CD14-positive monocyte (primary cell): ENCODE data around the gene HIVEP3. TPM values are rescaled to one million over a fixed set of nuclear protein-coding genes. Genes with fewer than 3 reads are reported as not detected.

Source experiments
- DNase-seq, 3 donors: peaks; one replicate each; pipeline ENCODE4 v3.0.0-alpha.2; 2011 to 2022
- H2AFZ ChIP-seq: 2 replicates; pipeline ENCODE4 v1.6.0; 2012; ENCODE audit warnings: mild to moderate bottlenecking, low read depth, low read length, inconsistent platforms; ENCODE audit not compliant: insufficient read depth, poor library complexity, severe bottlenecking
- H3K27ac ChIP-seq, 2 donors: 1 replicate in 1 of 2; 2 replicates in 1 of 2; pipeline ENCODE4 v1.5.1; 2012 to 2013; ENCODE audit warnings: low read length in 2 of 2, control low read depth in 1 of 2, inconsistent platforms in 1 of 2, low read depth in 1 of 2, mild to moderate bottlenecking in 1 of 2
- H3K27me3 ChIP-seq, 2 donors: one replicate each; pipeline versions ENCODE4 v1.6.0 to v1.6.1; 2011 to 2013; ENCODE audit warnings: low read length in 2 of 2; ENCODE audit not compliant: control insufficient read depth in 2 of 2, insufficient read depth in 2 of 2
- H3K36me3 ChIP-seq, 2 donors: replicated peaks in 1 of 2; 1 replicate in 1 of 2; 2 replicates in 1 of 2; pipeline versions ENCODE4 v1.5.1 to v1.6.1; 2012 to 2013; ENCODE audit warnings: low read length in 2 of 2, control low read depth in 1 of 2, inconsistent platforms in 1 of 2, mild to moderate bottlenecking in 1 of 2; ENCODE audit not compliant: insufficient read depth in 2 of 2, control insufficient read depth in 1 of 2
- H3K4me1 ChIP-seq, 2 donors: 1 replicate in 1 of 2; 2 replicates in 1 of 2; pipeline versions ENCODE4 v1.5.1 to v1.6.1; 2012 to 2013; ENCODE audit warnings: low read length in 2 of 2, control low read depth in 1 of 2, inconsistent platforms in 1 of 2, mild to moderate bottlenecking in 1 of 2, moderate library complexity in 1 of 2; ENCODE audit not compliant: insufficient read depth in 2 of 2, control insufficient read depth in 1 of 2
- H3K4me2 ChIP-seq: replicated peaks from 2 replicates; pipeline ENCODE3; 2012; ENCODE audit warnings: low read length, moderate library complexity, mild to moderate bottlenecking; ENCODE audit not compliant: poor library complexity, severe bottlenecking; ENCODE audit errors: extremely low read depth
- H3K4me3 ChIP-seq, 3 experiments: fragments of 200-600 bp in 1 of 3; sonication (generic) in 1 of 3; replicated peaks in 1 of 3; 1 replicate in 2 of 3; 2 replicates in 1 of 3; pipeline ENCODE4 v1.5.1; 2011 to 2013; ENCODE audit warnings: low read length in 3 of 3, mild to moderate bottlenecking in 3 of 3, control low read depth in 2 of 3, low read depth in 2 of 3, inconsistent platforms in 1 of 3, moderate library complexity in 1 of 3
- H3K79me2 ChIP-seq: 2 replicates; pipeline ENCODE4 v1.6.0; 2012; ENCODE audit warnings: mild to moderate bottlenecking, control low read depth, inconsistent platforms, low read length, moderate library complexity; ENCODE audit not compliant: insufficient read depth
- H3K9ac ChIP-seq: 2 replicates; pipeline ENCODE4 v1.6.0; 2017; ENCODE audit warnings: low read length, mild to moderate bottlenecking; ENCODE audit not compliant: insufficient read depth, poor library complexity, severe bottlenecking
- H3K9me3 ChIP-seq, 2 donors: replicated peaks in 1 of 2; 1 replicate in 1 of 2; 2 replicates in 1 of 2; pipeline versions ENCODE4 v1.5.1 to v1.6.1; 2012 to 2013; ENCODE audit warnings: low read length in 2 of 2, control low read depth in 1 of 2; ENCODE audit not compliant: control insufficient read depth in 1 of 2, insufficient read depth in 1 of 2
- H4K20me1 ChIP-seq: 2 replicates; pipeline ENCODE4 v1.6.0; 2012; ENCODE audit warnings: mild to moderate bottlenecking, low read length, control low read depth, moderate library complexity; ENCODE audit not compliant: insufficient read depth
- H3K27ac Mint-ChIP-seq, 7 donors: one replicate each; pipeline ENCODE4 v1.8.0; 2020; ENCODE audit warnings: mild to moderate bottlenecking in 7 of 7, mixed read lengths in 7 of 7, moderate library complexity in 6 of 7, inconsistent platforms in 2 of 7
- H3K27me3 Mint-ChIP-seq, 3 donors: one replicate each; pipeline ENCODE4 v1.8.0; 2021 to 2022; ENCODE audit warnings: low read depth in 3 of 3, mild to moderate bottlenecking in 3 of 3, mixed read lengths in 3 of 3, moderate library complexity in 3 of 3, inconsistent platforms in 1 of 3
- H3K36me3 Mint-ChIP-seq, 2 donors: one replicate each; pipeline ENCODE4 v1.8.0; 2020; ENCODE audit warnings: mixed read lengths in 2 of 2, inconsistent platforms in 1 of 2, mild to moderate bottlenecking in 1 of 2
- H3K4me1 Mint-ChIP-seq: one replicate; pipeline ENCODE4 v1.8.0; 2020; ENCODE audit warnings: mild to moderate bottlenecking, mixed read lengths
- H3K4me3 Mint-ChIP-seq, 2 donors: one replicate each; pipeline ENCODE4 v1.8.0; 2020; ENCODE audit warnings: mild to moderate bottlenecking in 2 of 2, mixed read lengths in 2 of 2, moderate library complexity in 1 of 2
- H3K9me3 Mint-ChIP-seq, 7 donors: one replicate each; pipeline ENCODE4 v1.8.0; 2020 to 2022; ENCODE audit warnings: mixed read lengths in 7 of 7, mild to moderate bottlenecking in 6 of 7, moderate library complexity in 6 of 7, inconsistent platforms in 2 of 7
- WGBS: methylation state at CpG from one replicate; pipeline ENCODE4 v1.1.5; 2013; ENCODE audit warnings: missing lambda C conversion rate; ENCODE audit not compliant: insufficient coverage; 5-methylcytosine and 5-hydroxymethylcytosine counted together
- intact Hi-C, 2 donors: fragments of 100-400 bp; cut with micrococcal nuclease; formaldehyde crosslinking; loops; one replicate each; pipeline versions ENCODE4 v1.15.0 to v1.15.1; 2023
- polyA plus RNA-seq, 3 donors: library from polyadenylated mRNA; depleted of rRNA in 1 of 3; unstranded in 2 of 3; stranded (reverse) in 1 of 3; fragments of 300-500 nt in 2 of 3; fragments of >200 nt in 1 of 3; fragmentation: Illumina TruSeq in 2 of 3; gene quantifications; 1 replicate in 2 of 3; 2 replicates in 1 of 3; pipeline ENCODE4 v1.2.3, GENCODE V29; 2012 to 2021
- TF ChIP-seq, protein P1 (sequence below): fragments of 200-600 bp; IDR thresholded peaks from one replicate; pipeline ENCODE4 v1.8.0; 2022; ENCODE audit warnings: antibody characterized with exemption, mild to moderate bottlenecking

Gene HIVEP3
- polyA plus RNA-seq, 3 donors = 1.2 to 3.7 (median 1.8) TPM

DNA sequence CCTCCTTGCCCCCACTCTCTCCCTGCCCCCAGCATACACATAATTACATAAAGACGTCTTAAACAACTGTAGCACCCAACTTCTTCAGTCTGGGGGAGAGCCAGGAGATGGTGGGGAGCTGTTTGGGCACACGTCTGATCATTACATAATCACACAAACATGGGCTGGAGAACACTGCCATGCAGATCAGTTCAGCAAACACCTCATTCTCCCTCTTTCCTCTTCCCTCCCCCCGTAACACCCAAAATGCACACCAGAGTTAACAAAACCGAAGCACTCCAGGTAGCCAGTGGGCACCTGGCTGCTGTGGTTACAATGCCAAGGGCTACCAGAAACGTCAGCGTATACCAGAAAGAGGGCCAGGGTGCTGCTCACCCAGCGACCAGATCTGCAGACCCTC is 1.6 kb downstream of the HIVEP3 start:
- peaks cover 4 to 8% of the 10 kb centered on the region in 2 donors for H3K36me3 Mint-ChIP-seq
- 8% methylated on average over 5 of the region's 7 CpGs for WGBS
- peaks cover 32% of the 10 kb centered on the region for H3K4me1 Mint-ChIP-seq

DNA sequence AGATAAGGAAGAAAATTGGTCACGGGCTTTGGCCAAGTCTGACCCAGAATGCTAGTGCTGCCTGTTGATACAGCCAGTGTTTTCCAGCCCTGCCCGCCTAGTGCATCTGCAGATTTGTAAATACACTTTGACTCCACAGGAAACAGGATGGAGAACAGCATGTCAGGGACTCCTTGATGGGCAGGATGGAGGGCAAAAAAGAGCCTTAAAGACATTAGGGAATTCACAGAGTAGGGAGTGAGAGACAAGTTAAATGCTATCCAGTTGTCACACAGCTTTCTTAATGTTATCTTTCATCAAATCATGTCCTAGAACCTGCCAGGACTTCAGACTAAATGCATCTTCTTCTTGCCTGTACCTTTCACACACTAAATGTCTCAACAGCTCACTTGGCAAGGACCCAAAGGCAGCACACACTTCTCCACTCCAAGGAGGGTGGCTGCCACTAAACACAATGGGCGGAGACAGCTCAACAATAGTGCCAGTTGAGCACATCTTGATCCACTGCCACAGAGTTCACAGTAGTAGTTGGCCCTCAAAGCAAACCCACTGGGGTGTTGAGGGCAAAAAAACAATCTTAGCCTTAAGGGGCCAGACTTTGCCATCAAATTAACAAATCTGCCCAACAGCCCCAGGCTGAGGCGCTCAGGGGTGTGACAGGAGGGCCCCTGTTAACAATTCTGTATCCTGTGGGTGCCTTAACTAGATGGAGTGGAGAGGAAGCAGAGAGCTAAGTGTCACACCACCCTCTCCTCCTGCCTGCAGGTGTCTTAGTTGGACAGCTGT is 2.7 kb downstream of the HIVEP3 start:
- intact Hi-C loops = no loop called here
- Histone ChIP-seq H3K27ac (no peak overlapping the region), H3K9ac (no peak overlapping the region), H3K9me3 (peaks cover 0 to 6% of the 10 kb centered on the region in 2 donors), H3K4me2 (no peak overlapping the region), H3K4me1 (peaks cover 22 to 23% of the 10 kb centered on the region in 2 donors), H4K20me1 (no peaks in the 10 kb centered on the region), H3K27me3 (peaks cover 26 to 31% of the 10 kb centered on the region in 2 donors), H3K36me3 (no peaks in the 10 kb centered on the region), H2AFZ (no peak overlapping the region), H3K79me2 (no peaks in the 10 kb centered on the region), H3K4me3 (no peak overlapping the region)
- peaks cover 32% of the 10 kb centered on the region for H3K4me1 Mint-ChIP-seq
- TF ChIP-seq, protein P1, sequence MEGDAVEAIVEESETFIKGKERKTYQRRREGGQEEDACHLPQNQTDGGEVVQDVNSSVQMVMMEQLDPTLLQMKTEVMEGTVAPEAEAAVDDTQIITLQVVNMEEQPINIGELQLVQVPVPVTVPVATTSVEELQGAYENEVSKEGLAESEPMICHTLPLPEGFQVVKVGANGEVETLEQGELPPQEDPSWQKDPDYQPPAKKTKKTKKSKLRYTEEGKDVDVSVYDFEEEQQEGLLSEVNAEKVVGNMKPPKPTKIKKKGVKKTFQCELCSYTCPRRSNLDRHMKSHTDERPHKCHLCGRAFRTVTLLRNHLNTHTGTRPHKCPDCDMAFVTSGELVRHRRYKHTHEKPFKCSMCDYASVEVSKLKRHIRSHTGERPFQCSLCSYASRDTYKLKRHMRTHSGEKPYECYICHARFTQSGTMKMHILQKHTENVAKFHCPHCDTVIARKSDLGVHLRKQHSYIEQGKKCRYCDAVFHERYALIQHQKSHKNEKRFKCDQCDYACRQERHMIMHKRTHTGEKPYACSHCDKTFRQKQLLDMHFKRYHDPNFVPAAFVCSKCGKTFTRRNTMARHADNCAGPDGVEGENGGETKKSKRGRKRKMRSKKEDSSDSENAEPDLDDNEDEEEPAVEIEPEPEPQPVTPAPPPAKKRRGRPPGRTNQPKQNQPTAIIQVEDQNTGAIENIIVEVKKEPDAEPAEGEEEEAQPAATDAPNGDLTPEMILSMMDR = no peak
- peaks cover 2 to 14% (median 6%) of the 10 kb centered on the region in 7 donors for H3K9me3 Mint-ChIP-seq
- peaks cover 42 to 51% (median 42%) of the 10 kb centered on the region in 3 donors for H3K27me3 Mint-ChIP-seq
- H3K27ac Mint-ChIP-seq = peak overlapping the region in 1 of 7 donors; percentile 59
- no peak overlapping the region for H3K4me3 Mint-ChIP-seq
- WGBS = 83% methylated on average over 2 of the region's 4 CpGs
- DNase-seq = no peak
- H3K36me3 Mint-ChIP-seq = peaks cover 4 to 8% of the 10 kb centered on the region in 2 donors

More for the DNA sequence above, 1.6 kb downstream of the HIVEP3 start:
- H3K79me2 ChIP-seq = no peaks in the 10 kb centered on the region
- peaks cover 22 to 23% of the 10 kb centered on the region in 2 donors for H3K4me1 ChIP-seq
- H3K27me3 ChIP-seq = peaks cover 26 to 31% of the 10 kb centered on the region in 2 donors
- peaks cover 0 to 6% of the 10 kb centered on the region in 2 donors for H3K9me3 ChIP-seq
- H4K20me1 ChIP-seq = no peaks in the 10 kb centered on the region
- peak overlapping the region; percentile 64 for H3K4me2 ChIP-seq
- Mint-ChIP-seq H3K27me3 (peaks cover 42 to 51% (median 42%) of the 10 kb centered on the region in 3 donors), H3K27ac (no peak overlapping the region), H3K9me3 (peaks cover 2 to 19% (median 9%) of the 10 kb centered on the region in 7 donors), H3K4me3 (peak overlapping the region in 1 of 2 donors; percentile 92)
- intact Hi-C loops = no loop called here
- H3K36me3 ChIP-seq = no peaks in the 10 kb centered on the region
- H3K9ac ChIP-seq = no peak overlapping the region
- peak overlapping the region; percentile 75 for H2AFZ ChIP-seq
- TF ChIP-seq, protein P1 = no peak
- H3K27ac ChIP-seq = no peak overlapping the region
- peak overlapping the region in 1 of 3 experiments; percentile 67 for H3K4me3 ChIP-seq
- no peak for DNase-seq
